NCI-H2081 (cell line): ENCODE measurements around the gene FOXR1.

Experiments
- DNase-seq, 2 experiments: peaks; one replicate each; lab custom pipeline; 2025; lab: John Stamatoyannopoulos, UW

The FOXR1 gene

GRCh38 chr11:118971646-118972045, at the start of gene FOXR1:
Gene FOXR1, plus strand, starts transcription at chr11:118971761. Its CDS starts 171 bp downstream, at chr11:118971932.
- DNase-seq, result no peak

- DNase-seq, result no peak
Measured at GRCh38 chr11:118921929-118922744, 49.4 kb upstream of the FOXR1 start.

GRCh38 chr11:118922745-118923627, 48.6 kb upstream of the FOXR1 start:
- no peak for DNase-seq

- no peak for DNase-seq
Measured at GRCh38 chr11:118923721-118924587, 47.6 kb upstream of the FOXR1 start.

- peak; percentile 19 to 35 for DNase-seq
Measured at GRCh38 chr11:118924591-118925585, 46.7 kb upstream of the FOXR1 start.

- no peak for DNase-seq
Measured at GRCh38 chr11:118927554-118928100, 43.9 kb upstream of the FOXR1 start.

GRCh38 chr11:118928101-118928869, 43.3 kb upstream of the FOXR1 start:
- DNase-seq, result peak; percentile 91 to 93

- DNase-seq, result peak; percentile 70 to 78
Measured at GRCh38 chr11:118928870-118929500, 42.6 kb upstream of the FOXR1 start.

- peak; percentile 81 to 84 for DNase-seq
Measured at GRCh38 chr11:118929501-118930093, 42.0 kb upstream of the FOXR1 start.

GRCh38 chr11:118930094-118930712, 41.4 kb upstream of the FOXR1 start:
- DNase-seq, result peak; percentile 95 to 97

- no peak for DNase-seq
Measured at GRCh38 chr11:118931571-118931970, 40.0 kb upstream of the FOXR1 start.

GRCh38 chr11:118933486-118933885, 38.1 kb upstream of the FOXR1 start:
- no peak for DNase-seq

GRCh38 chr11:118935376-118935775, 36.2 kb upstream of the FOXR1 start:
- no peak for DNase-seq

GRCh38 chr11:118938491-118939403, 32.8 kb upstream of the FOXR1 start:
- no peak for DNase-seq

GRCh38 chr11:118939404-118939915, 32.1 kb upstream of the FOXR1 start:
- DNase-seq, result no peak

- no peak for DNase-seq
Measured at GRCh38 chr11:118939953-118940598, 31.5 kb upstream of the FOXR1 start.
